ENCODE results near the gene SNTB2.
"Not testable (repeated sequence)": the region's sequence is repeated elsewhere in the genome, so short reads cannot be mapped to it uniquely, and the experiment has no call there.

The SNTB2 gene

DNA sequence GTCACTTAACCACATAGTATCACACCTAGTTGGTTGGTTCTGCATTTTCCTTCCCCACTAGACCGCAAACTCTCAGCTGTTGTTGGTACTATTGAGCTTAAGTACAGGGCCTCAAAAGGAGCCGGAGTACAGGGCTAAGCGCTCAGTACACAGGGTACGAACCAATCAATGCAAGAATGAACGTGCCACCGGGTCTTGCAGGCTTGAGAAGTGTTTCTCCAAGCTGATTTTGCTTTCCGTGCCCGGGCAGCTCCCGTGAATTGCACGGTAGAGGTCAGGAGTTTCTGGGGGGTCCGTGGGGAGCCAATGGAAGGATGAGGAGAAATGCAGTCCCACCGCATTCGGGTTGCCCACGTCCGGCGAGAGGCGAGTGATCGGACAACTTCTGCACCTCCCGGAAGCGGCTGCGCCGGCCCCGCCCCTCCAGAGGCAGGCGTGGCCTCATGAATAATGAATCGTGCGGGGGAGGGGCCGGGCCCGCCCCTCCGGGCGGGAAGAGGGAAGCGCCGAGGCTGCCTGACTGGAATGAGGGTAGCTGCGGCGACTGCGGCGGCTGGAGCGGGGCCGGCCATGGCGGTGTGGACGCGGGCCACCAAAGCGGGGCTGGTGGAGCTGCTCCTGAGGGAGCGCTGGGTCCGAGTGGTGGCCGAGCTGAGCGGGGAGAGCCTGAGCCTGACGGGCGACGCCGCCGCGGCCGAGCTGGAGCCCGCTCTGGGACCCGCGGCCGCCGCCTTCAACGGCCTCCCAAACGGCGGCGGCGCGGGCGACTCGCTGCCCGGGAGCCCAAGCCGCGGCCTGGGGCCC is at the start of gene SNTB2:
SNTB2 (plus strand) TSS at position 523 of the 804 bp plus-strand sequence; CDS start at position 526, 3 bp downstream.
- peak within 1 kb of the TSS; percentile 99 for H3K27ac Mint-ChIP-seq
- H3K4me1 Mint-ChIP-seq (ENCODE audit: low read depth): peaks cover 35% of the 10 kb centered on the region
- H3K9me3 Mint-ChIP-seq: no peaks in the 10 kb centered on the region
- peak within 1 kb of the TSS; percentile 96 for H3K4me3 Mint-ChIP-seq
- no peaks in the 10 kb centered on the region for H3K27me3 Mint-ChIP-seq (ENCODE audit: low read depth)
- peaks cover 7% of the 10 kb centered on the region for H3K36me3 Mint-ChIP-seq (ENCODE audit: low read depth)

DNA sequence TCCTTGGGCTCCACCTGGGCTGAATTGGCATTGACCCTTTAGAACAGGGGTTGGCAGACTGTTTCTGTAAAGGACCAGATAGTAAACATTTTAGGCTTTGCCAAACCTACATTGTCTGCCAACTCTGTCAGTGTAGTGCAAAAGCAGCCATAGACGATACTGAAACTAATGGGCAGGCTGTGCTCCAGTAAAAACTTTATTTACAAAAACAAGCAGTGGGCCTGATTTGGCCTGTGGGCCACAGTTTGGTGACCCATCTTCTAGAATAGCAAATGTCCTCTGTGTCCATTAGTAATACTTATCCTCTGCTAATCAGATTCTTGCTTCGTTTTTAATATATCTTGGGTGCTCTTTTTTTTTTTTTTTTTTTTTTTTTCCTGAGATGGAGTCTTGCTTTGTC is 48.4 kb upstream of the SNTB2 start:
- H3K4me1 Mint-ChIP-seq (ENCODE audit: low read depth): peaks cover 18% of the 10 kb centered on the region
- H3K27ac Mint-ChIP-seq: no peak overlapping the region
- no peaks in the 10 kb centered on the region for H3K9me3 Mint-ChIP-seq
- H3K27me3 Mint-ChIP-seq (ENCODE audit: low read depth): no peaks in the 10 kb centered on the region
- H3K4me3 Mint-ChIP-seq: no peak overlapping the region
- H3K36me3 Mint-ChIP-seq (ENCODE audit: low read depth): peaks cover 52% of the 10 kb centered on the region

DNA sequence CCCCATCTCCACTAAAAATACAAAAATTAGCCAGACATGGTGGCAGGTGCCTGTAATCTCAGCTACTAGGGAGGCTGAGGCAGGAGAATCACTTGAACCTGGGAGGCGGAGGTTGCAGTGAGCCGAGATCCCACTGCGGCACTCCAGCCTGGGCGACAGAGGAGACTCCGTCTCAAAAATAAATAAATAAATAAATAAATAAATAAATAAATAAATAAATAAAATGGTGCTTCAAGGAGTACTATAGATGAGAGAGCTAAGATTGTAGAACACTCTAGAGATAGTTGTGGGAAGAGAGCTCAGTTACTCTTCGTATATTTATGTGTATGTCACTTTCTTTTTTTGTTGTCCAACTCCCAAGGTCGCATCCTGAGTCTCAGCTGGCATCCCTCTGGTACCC is 47.5 kb upstream of the SNTB2 start:
- not testable (repeated sequence) for H3K27me3 Mint-ChIP-seq (ENCODE audit: low read depth); H3K4me3 Mint-ChIP-seq; H3K27ac Mint-ChIP-seq; H3K9me3 Mint-ChIP-seq
- Mint-ChIP-seq H3K36me3 (ENCODE audit: low read depth) (peaks cover 49% of the 10 kb centered on the region), H3K4me1 (ENCODE audit: low read depth) (peaks cover 11% of the 10 kb centered on the region)

DNA sequence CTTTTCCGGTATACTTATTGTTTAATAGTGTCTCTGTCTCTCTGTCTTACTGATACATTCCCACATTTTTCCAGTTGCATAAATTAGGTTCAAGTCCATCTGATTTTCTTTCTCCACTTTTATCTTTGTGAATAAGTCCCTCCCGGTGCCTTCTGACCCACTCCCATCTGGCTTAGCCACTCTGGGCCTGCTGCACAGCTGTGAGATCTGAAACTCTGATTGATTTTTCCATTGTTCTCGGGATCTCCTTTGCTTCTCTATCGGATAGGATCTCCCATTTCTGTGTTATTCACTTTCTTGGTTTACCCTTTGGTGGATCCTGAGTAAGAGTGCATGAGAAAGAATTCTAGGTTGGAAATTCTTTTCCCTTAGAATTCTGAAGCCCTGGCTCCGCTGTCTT is 46.0 kb upstream of the SNTB2 start:
- Mint-ChIP-seq H3K27me3 (ENCODE audit: low read depth) (no peaks in the 10 kb centered on the region), H3K27ac (no peak overlapping the region), H3K4me3 (no peak overlapping the region), H3K4me1 (ENCODE audit: low read depth) (peaks cover 6% of the 10 kb centered on the region), H3K36me3 (ENCODE audit: low read depth) (peaks cover 46% of the 10 kb centered on the region), H3K9me3 (no peaks in the 10 kb centered on the region)

DNA sequence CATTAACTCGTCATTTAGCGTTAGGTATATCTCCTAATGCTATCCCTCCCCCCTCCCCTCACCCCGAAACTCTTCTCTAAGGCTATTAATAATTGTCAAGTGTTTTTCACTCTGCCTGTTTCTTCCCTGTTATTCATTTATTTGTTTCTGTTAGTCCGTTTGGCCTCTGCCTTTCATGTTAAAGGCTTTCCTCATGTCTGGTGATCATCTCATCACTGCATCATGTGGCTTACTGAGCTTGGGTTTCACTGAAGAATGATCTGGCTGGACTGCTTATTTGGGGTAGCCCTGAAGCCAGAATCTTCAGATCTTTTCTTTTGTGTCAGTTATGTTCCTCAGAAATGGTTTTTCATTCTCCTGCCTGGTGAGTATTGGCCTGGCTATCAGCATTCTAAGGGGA is 45.0 kb upstream of the SNTB2 start:
- H3K27ac Mint-ChIP-seq: no peak overlapping the region

DNA sequence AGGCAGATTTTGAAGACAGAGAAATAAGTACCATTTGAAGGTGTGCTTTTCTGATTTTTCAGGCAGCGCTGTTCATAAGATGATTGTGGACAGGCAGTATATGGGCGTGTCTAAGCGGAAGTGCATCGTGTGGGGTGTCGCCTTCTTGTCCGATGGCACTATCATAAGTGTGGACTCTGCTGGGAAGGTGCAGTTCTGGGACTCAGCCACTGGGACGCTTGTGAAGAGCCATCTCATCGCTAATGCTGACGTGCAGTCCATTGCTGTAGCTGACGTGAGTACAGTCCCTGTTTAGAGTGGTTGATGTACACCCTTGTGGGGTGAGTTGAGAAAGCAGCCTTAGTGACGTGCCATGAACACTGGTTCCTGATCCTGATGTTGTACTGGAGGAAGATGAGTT is 43.8 kb upstream of the SNTB2 start:
- Mint-ChIP-seq H3K27ac (no peak overlapping the region), H3K9me3 (no peaks in the 10 kb centered on the region), H3K4me1 (ENCODE audit: low read depth) (no peaks in the 10 kb centered on the region), H3K36me3 (ENCODE audit: low read depth) (peaks cover 39% of the 10 kb centered on the region), H3K4me3 (no peak overlapping the region), H3K27me3 (ENCODE audit: low read depth) (no peaks in the 10 kb centered on the region)

More for the DNA sequence above, 45.0 kb upstream of the SNTB2 start:
- Mint-ChIP-seq H3K4me1 (ENCODE audit: low read depth) (no peaks in the 10 kb centered on the region), H3K27me3 (ENCODE audit: low read depth) (no peaks in the 10 kb centered on the region), H3K4me3 (no peak overlapping the region), H3K9me3 (no peaks in the 10 kb centered on the region), H3K36me3 (ENCODE audit: low read depth) (peaks cover 43% of the 10 kb centered on the region)

DNA sequence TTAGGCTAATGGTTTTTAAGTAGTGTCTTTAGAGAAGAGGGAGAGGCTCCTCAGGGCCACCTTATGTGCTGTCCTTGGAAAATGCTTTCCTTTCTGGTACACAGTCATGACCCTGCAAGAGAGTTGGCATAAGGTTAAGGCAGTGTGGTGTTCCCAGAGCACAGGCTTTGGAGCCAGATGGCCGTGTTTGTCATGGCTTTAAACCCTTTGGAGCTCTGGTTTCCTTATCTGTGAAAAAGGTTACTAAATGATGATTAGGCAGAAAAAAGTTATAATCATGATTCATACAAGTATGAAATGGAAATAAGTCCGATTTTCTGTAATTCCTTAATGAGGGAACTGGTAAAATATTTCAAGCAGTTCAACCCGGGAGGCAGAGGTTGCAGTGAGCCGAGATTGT is 41.3 kb upstream of the SNTB2 start:
- Mint-ChIP-seq H3K9me3 (no peaks in the 10 kb centered on the region), H3K4me1 (ENCODE audit: low read depth) (no peaks in the 10 kb centered on the region), H3K27me3 (ENCODE audit: low read depth) (no peaks in the 10 kb centered on the region), H3K4me3 (no peak overlapping the region), H3K36me3 (ENCODE audit: low read depth) (peaks cover 24% of the 10 kb centered on the region), H3K27ac (no peak overlapping the region)

DNA sequence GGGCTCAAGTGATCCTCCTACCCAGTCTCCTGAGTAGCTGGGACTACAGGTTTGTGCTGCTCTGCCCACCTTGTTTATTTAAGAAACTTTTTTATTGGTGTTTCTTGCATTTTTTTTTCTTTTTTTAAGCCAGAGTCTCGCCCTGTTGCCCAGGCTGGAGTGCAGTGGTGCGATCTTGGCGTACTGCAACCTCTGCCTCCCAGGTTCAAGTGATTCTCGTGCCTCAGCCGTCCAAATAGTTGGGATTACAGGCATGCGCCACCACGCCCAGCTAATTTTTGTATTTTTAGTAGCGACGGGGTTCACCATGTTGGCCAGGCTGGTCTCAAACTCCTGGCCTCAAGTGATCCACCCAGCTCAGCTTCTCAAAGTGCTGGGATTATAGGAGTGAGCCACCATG is 37.3 kb upstream of the SNTB2 start:
- H3K27ac Mint-ChIP-seq; H3K9me3 Mint-ChIP-seq; H3K4me3 Mint-ChIP-seq; H3K27me3 Mint-ChIP-seq (ENCODE audit: low read depth); H3K4me1 Mint-ChIP-seq (ENCODE audit: low read depth): not testable (repeated sequence)
- peaks cover 19% of the 10 kb centered on the region for H3K36me3 Mint-ChIP-seq (ENCODE audit: low read depth)

DNA sequence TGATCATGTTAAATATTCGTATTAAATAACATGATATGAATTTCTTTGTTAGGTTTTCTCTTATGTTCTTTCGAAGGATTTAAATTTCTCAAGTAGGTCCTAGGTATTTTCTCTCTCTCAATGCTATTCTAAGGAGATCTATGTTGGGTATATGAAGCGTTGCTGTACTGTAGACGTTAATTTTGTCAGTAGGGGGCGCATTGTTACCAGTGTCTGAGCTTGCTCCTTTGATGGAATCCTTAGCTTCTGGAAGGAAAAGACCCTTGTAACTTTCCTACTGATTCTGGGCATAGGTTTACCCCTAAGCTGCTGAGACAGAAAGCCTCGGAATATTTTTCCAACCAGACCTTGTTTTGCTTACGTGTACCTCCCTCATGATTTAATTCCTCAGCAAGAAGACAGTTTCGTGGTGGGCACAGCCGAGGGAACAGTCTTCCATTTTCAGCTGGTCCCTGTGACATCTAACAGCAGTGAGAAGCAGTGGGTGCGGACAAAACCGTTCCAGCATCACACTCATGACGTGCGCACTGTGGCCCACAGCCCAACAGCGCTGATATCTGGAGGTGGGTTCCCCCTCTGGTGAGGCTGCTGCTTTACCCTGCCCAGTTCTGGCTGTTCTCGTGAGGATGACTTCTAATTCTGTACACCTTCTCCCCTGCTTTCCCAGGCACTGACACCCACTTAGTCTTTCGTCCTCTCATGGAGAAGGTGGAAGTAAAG is 36.7 kb upstream of the SNTB2 start:
- H3K4me1 Mint-ChIP-seq (ENCODE audit: low read depth): no peaks in the 10 kb centered on the region
- H3K36me3 Mint-ChIP-seq (ENCODE audit: low read depth): peaks cover 22% of the 10 kb centered on the region
- H3K4me3 Mint-ChIP-seq: no peak overlapping the region
- no peaks in the 10 kb centered on the region for H3K27me3 Mint-ChIP-seq (ENCODE audit: low read depth)
- H3K27ac Mint-ChIP-seq: no peak overlapping the region
- no peaks in the 10 kb centered on the region for H3K9me3 Mint-ChIP-seq

DNA sequence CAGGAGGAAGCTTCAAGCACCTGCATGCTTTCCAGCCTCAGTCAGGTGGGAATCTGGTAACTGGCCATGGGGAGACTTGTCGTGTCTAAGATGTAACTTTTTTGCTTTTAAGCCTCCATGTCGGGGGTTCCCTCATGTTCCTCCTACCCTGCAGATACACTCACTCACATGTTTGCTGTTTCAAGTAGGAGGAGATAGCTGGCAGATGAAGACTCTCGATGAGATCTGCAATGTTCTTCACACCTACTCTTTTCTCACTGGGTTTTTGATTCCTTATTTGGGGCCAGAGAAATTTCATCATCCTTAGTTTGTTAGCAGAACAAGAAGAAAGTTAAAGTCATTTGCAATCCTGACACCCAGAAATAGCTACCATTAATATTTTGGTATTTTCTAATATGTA is 29.8 kb upstream of the SNTB2 start:
- H3K27ac Mint-ChIP-seq: peak overlapping the region; percentile 4

DNA sequence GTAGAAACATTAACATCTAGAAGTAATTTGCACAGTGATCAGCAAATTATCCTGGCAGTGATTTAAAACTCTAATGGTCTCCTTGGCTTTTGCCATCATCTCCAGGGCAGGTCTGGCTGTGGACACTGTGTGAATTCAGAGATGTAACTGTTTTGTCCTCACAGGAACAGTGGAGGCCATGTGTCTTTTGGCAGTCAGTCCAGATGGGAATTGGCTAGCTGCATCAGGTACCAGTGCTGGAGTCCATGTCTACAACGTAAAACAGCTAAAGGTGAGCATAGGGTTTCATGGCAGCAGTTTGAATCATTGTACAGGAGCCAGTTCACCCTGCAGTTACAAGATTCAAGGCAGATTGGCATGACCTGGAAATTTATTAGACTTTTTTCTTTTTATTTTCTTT is 26.8 kb upstream of the SNTB2 start:
- Mint-ChIP-seq H3K27me3 (ENCODE audit: low read depth) (no peaks in the 10 kb centered on the region), H3K4me3 (no peak overlapping the region), H3K27ac (no peak overlapping the region), H3K4me1 (ENCODE audit: low read depth) (no peaks in the 10 kb centered on the region), H3K36me3 (ENCODE audit: low read depth) (peaks cover 48% of the 10 kb centered on the region), H3K9me3 (no peaks in the 10 kb centered on the region)

More for the DNA sequence above, 29.8 kb upstream of the SNTB2 start:
- Mint-ChIP-seq H3K9me3 (no peaks in the 10 kb centered on the region), H3K4me1 (ENCODE audit: low read depth) (no peaks in the 10 kb centered on the region), H3K36me3 (ENCODE audit: low read depth) (peaks cover 43% of the 10 kb centered on the region), H3K27me3 (ENCODE audit: low read depth) (no peaks in the 10 kb centered on the region), H3K4me3 (no peak overlapping the region)

DNA sequence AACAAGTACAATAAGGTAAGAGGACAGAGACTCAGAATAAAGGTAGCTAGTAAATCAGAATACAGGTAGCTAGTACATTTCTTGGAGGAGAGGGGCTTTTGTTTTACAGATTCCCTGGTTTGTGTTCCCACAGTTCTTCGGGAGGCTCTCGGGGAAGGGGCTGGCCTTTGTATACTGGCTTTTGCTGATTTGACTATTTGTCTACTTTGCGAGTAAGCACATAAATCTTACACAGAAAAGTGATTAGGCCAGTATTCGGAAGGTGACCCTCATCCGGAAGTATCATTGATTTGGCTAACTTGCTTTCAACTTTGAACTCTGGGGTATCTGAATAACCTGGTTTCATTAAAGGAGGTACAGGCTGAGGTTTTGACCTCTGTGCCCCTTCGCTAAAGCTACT is 21.4 kb upstream of the SNTB2 start:
- H3K27ac Mint-ChIP-seq: no peak overlapping the region
- no peaks in the 10 kb centered on the region for H3K27me3 Mint-ChIP-seq (ENCODE audit: low read depth)
- H3K4me1 Mint-ChIP-seq (ENCODE audit: low read depth): peaks cover 20% of the 10 kb centered on the region
- H3K36me3 Mint-ChIP-seq (ENCODE audit: low read depth): peaks cover 50% of the 10 kb centered on the region
- H3K4me3 Mint-ChIP-seq: no peak overlapping the region
- no peaks in the 10 kb centered on the region for H3K9me3 Mint-ChIP-seq

DNA sequence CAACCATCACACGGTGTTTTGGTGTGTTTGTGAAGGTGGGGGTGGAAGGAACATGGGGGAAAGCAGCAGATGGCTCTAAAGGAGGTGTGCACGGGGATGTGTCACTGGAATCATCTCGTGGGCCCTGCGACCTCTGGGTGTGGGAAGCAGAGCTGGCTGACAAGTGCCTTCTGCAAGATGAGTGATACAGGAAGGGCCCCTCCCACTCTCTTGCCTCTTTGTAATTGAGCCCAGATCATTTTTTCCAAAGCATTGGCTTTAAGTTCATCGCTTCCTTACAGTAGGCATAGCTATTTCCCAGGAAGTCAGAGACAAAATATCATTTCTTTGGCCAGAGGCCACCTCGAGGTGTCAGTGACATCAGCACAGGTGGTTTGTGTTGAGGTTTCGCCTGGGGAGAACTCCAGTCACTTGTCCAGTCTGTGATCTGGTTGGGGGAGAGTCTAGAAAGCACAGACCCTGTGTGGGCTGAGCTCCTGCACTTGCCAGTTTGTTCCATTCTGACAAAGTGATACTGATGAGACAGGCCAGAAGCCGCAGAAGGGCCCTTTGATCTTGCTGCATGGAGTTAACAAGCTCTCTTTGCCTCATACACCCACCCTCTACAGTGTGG is 20.6 kb upstream of the SNTB2 start:
- Mint-ChIP-seq H3K4me3 (peak overlapping the region; percentile 16), H3K9me3 (no peaks in the 10 kb centered on the region), H3K4me1 (ENCODE audit: low read depth) (peaks cover 20% of the 10 kb centered on the region), H3K27me3 (ENCODE audit: low read depth) (no peaks in the 10 kb centered on the region), H3K36me3 (ENCODE audit: low read depth) (peaks cover 50% of the 10 kb centered on the region), H3K27ac (peak overlapping the region; percentile 67)

DNA sequence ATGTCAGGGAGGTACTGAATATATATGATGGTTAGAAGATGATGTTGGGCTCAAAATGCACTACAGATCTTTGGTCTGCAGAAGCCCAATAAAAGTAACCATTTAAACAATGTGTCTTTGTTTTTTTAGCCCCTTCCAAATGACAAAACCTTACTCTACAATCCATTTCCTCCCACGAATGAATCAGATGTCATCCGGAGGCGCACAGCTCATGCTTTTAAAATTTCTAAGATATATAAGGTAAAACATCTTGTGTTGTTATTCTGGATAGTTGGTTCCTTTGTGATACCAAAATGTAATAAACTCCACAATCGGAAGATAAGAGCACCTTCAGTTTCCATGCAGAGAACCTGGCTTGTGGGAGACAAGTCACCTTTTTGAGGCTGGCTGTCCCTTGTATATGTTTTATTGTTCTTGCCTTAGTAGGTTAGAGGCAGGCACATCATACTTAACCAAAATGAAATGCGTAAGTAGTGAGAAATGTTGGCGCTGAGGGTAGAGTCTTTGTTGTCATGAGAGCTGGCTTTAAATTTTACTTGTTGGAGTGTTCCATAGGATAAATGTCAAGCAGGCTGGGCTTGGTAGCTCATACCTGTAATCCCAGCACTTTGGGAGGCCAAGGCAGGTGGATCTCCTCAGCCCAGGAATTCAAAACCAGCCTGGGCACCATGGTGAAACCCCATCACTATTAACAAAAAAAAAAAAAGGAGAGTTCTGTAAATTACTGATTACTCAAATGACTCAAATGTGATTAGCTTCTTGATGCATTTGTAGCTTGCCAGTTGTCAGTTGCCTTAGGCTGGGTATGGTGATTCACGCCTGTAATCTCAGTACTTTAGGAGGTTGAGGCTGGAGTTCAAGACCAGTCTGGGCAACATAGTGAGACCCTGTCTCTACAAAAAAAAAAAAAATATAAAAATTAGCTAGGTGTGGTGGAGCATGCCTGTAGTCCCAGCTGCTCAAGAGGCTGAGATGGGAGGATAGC is 19.7 kb upstream of the SNTB2 start:
- Mint-ChIP-seq H3K27me3 (ENCODE audit: low read depth) (no peaks in the 10 kb centered on the region), H3K9me3 (no peaks in the 10 kb centered on the region), H3K27ac (peak overlapping the region; percentile 67), H3K36me3 (ENCODE audit: low read depth) (peaks cover 45% of the 10 kb centered on the region), H3K4me1 (ENCODE audit: low read depth) (peaks cover 20% of the 10 kb centered on the region), H3K4me3 (no peak overlapping the region)

All from T-helper 1 cell treated with Interleukin-12 subunit alpha and Interleukin-12 subunit beta and Interleukin-4 antibody, amounts not matched to agents 30 μg/mL and 1 μg/mL, for 36 hours (primary cell).